Measurements from ENCODE around the gene LENEP.

- TF ChIP-seq EZH2phosphoT487 (IDR thresholded peaks at IDR 0.05; ENCODE audit: borderline replicate concordance, low read depth, low read length), result no peak
- TF ChIP-seq, protein P1, sequence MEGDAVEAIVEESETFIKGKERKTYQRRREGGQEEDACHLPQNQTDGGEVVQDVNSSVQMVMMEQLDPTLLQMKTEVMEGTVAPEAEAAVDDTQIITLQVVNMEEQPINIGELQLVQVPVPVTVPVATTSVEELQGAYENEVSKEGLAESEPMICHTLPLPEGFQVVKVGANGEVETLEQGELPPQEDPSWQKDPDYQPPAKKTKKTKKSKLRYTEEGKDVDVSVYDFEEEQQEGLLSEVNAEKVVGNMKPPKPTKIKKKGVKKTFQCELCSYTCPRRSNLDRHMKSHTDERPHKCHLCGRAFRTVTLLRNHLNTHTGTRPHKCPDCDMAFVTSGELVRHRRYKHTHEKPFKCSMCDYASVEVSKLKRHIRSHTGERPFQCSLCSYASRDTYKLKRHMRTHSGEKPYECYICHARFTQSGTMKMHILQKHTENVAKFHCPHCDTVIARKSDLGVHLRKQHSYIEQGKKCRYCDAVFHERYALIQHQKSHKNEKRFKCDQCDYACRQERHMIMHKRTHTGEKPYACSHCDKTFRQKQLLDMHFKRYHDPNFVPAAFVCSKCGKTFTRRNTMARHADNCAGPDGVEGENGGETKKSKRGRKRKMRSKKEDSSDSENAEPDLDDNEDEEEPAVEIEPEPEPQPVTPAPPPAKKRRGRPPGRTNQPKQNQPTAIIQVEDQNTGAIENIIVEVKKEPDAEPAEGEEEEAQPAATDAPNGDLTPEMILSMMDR (conservative IDR thresholded peaks at IDR 0.05; ENCODE audit: low read length), result no peak
These were observed 30.5 kb upstream of the LENEP start for GRCh38 chr1:154962795-154963330.
